NCI-H128 (cell line): Measurements from ENCODE around the gene OCRL.
A peak's percentile ranks its signal among the peaks of the same experiment; 100 is the strongest.

Experiments
- DNase-seq: peaks from one replicate; lab custom pipeline; 2025; ENCODE audit not compliant: unreplicated experiment; lab: John Stamatoyannopoulos, UW

Gene OCRL

DNA sequence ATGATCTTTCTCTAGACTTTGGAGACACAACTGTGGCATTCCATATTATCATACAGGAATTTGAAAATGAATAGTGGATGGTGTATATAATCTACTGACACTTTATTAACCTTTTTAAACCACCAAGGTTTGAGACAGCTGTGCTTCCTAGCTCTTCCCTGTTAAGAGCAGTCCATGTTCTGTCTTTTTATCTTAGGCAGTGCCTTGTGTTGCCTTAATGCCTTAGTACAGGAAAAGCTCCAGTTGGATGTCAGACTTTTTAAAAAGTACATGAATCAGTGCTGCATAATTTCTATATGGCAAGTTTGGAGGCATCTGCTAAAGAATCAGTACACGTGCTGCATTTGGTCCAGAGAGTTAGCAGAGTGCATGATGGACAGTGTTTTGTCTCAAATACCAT lies 45.1 kb downstream of the OCRL start:
- DNase-seq: no peak

DNA sequence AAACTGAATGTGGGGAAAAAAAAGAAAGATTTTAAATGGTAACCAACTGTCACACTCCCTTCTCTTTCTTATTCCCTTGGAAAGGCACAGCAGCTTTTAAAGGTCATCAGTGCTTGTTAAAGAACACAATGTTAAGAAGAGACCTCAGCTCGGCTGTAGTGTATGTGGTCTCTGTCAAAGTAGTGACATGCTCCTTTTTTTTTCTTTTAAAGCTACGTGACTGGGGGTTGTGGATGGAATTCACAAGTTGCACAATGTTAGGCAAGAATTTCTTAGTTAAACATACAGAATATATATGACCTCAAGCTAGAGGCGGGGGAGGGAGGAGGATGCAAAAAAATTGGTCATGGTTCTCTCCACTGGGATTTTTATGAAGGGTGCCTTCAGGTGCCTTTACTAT lies 45.6 kb downstream of the OCRL start:
- DNase-seq: no peak

DNA sequence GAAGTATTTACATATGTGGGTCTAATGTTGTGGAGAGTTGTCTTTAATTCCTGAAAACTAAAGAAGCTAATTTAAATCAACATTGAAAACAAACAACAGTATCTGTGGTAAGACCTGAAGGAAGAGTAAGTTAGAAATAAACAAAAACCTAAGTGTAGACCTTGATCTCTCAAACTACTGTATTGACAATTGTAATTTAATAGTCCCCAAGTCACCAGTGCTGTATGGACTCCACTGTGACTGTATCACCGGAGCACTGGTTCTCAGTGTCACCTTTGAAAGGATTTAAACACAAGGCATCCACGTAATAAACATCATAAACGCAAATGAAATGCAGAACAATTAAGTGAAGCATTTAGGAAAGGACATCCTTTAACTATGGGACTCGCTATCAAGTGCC lies 46.4 kb downstream of the OCRL start:
- DNase-seq: no peak

DNA sequence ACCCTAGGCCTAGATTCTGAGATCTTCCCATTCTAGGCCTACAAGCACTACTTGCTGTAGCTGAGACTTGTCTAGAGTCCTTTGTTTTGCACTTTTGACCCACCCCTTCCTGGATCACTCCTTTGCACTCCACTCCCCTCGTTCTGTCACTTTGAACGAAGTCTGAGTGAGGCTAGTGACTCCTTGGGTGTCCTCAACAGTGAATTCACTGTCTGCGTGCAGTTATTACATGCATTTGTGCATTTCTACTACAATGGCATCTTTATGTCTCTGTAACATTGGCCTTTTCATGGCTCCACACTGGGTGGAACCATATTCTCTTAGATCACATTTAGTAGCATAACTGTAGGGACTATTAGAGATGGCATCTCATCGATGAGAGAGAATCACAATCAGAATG lies 50.5 kb downstream of the OCRL start:
- no peak for DNase-seq

DNA sequence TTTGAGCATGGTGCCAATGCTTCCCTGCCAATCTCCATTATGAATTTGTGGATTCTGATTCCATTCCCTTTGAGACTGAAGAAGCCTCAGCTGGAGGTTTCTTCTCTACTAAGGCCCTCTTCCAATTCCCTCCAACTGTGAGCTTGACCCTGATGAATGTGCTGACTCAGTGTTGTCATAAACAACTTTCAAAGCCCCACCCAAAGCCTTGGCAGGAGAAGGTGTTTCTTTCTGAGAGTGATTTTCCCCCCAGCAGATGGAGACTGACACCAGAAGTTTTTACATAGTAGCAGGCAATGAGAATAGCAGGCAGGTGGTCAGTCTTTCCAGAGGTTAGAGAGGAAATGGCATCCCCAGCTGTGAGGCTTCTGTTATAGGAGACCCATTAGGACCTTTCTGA lies 53.1 kb downstream of the OCRL start:
- DNase-seq: no peak

DNA sequence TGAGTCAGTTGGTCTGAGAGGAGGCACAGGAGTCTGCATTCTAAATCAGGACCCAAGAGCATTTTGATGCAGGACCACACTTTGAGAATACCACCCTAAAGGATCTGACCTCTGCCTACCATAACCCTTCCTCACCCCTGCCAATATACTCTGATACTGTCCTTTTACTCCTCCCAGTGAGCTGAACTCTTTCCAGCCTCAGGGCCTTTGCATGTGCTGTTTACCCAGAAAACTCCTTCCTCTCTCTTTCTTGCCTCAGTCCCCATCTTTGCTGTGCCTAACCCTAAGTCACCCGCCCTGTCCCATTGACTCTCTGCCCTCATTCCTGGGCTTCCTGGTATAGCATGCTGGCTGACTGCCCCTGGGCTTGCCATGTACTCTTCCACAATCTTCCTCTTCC lies 54.7 kb downstream of the OCRL start:
- no peak for DNase-seq

DNA sequence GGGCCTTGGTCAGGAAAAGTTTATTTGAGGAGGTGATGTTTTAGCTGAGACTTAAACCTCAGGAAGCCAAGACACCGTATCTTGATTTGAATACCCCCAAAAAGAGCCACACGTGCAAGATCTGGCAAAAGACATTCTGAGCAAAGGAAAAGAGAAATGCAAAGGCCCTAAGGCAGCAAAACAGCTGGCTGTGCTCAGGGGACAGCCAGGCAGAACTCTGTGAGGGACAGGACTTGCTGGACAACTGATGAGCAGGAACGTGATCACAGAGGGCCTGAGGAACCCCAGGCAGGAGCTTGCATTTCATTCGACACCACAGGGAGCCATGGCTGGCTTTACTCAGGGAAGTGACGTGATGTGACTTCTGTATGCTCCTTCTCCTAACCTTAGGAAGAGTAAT lies 56.0 kb downstream of the OCRL start:
- DNase-seq: no peak

DNA sequence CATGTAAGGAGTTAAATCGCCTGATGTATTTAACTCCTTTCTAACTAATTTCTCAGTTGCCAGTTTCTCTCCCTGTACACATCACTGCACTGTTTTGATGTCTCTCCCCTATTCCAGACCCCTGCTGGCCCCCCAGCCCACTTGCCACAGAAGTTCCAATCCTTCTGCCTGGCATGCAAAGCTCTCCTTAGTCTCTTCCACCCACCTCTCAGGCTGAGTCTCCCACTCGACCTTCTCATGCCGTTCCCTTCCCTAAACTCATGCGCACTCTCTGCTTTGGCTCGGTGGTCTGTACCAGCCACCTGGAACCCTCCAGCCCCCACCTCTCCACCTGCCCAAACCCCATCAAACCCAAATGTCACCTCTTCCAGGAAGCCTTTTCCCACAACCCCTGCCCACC lies 57.8 kb downstream of the OCRL start:
- no peak for DNase-seq

DNA sequence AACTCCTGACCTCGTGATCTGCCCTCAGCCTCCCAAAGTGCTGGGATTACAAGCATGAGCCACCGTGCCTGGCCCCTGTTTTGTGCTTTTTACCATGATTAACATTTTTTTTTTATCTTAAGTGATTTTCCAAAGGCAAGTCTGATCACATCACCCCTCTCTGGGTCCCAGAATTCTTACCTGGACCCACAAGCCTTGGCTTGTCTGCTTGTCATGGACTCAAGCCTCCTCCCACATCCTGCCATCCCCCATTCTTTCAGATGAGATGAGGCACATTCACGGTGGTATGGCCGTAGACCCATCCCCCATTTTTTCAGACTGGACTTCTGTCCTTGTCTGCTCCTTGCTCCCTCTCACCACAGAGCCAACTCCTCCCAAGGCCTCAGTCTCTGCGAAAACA lies 59.4 kb downstream of the OCRL start:
- no peak for DNase-seq

DNA sequence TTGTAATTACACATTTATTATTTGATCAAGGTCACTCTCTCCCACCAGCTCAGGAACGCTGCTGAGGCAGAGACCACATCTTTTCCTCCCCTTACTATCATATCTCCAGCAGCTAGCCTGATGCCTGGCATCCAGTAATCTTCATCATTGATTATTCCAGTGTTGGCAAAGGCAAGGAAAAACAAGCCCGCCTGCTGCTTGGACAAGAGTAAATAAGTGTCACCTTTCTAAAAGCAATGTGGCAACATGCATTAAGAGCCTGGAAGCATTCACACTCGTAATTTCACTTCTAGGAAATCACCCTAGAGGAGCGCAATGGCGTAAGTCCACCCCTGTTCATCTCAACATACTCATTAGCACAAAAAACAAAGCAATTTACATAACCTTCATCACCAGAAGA lies 59.9 kb downstream of the OCRL start:
- no peak for DNase-seq

DNA sequence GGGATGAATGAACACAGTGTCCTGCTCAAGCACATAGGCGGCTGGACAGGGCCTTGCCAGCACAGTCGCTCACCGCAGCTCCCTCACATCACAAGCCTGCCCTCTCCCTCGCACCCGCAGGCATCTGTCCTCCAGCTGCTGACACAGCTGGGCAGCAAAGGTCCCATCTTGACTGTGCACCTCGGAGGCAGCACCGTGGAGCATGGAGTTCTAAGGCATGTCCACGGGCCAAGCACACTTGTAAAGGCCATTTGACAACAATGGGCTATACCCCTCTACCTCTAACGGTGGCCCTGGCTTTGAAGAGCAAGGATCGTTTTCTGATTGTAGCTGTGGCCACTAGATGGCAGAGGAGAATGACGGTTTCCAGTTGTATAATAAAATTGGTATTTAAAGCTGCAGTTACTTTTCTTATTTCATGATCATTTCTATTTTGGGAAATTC lies 60.9 kb downstream of the OCRL start:
- DNase-seq: no peak

DNA sequence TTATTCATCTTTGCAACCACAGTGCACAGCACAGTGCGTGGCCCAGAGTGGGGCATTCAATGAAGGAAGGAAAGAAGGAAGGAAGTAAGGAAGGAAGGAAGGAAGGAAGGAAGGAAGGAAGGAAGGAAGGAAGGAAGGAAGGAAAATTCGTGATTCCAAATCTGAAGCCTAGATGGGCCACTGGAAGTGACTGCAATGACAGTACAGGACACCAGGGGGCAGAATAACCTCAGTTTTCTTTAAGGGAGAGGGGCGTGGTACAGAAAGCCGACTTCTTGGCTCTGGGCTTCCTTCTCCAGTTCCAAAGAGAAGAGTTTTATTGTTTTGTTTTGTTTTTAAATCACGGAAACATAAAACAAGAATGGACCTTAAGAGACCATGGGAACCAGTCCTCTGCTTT lies 66.9 kb downstream of the OCRL start:
- peak; percentile 22 for DNase-seq

DNA sequence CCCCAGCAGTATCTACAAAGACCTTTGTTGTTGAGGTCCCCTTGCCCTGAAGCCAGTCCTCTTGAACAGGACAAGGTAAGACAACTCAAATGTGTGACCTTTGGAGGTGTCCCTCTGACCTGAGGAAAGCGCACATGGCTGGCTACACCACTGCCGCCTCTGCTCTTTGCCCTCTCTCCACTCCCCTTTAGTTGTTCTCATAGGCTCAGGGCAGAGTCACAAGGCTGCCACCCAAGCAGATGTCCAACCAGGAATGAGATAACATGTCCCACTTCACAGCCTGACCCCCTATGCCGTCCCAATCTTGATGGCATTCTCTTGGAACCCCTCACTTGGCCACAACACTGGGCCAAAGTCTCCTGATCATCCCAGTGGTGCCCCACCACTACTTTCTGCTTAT lies 68.4 kb downstream of the OCRL start:
- DNase-seq: no peak

DNA sequence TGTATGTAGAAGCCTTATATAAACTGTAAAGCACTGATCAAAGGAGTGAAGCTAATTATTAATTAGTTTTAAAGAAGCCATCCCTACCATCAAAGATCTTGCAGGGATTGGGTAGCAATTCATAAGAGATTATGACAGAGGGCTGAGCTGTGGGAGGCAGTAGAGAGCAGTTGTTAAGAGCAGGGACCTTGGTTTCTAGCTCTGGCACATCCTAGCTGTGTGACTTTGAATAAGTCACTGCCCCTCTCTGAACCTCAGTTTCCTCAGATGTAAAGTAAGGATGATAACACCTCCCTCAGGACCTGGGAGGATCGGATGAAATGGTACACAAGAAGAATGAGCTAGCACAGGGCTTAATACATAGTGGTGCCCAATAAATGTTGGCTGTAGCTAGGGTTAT lies 69.3 kb downstream of the OCRL start:
- DNase-seq: no peak

DNA sequence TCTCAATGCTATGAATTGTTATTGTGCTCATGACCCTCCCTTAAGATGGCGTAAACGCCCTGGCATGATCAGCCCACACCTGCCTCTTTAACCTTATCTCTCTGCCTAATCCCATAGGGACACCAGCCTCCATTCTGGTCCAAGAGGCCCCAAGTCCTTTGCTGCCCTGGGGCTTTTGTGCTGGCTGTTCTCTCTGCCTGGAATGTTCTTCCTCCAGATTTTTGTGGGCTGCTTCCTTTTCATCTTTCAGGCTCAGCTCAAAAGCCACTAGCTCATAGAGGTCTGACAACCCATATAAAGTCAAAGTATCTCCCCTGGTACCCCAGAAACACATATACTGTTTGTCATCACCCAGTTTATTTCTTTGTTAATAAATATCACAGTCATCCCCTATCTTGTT lies 72.3 kb downstream of the OCRL start:
- DNase-seq: no peak

DNA sequence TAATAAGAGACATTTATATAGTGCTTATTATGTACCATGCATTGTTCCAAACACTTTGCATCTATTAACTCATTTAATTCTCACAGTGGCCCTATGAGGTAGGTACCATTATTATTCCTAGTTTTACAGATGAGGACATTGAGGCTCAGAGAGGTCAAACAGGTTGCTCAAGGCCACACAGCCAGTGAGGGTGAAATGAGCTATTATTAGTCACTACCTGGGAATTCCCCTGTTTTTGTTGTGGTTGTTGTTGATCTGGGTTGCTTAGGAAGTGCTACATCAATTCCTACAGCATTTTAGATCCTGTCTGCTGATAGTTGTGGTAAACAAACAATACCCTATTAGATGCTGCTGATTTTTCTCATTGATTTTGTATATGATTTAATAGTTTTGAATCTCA lies 73.5 kb downstream of the OCRL start:
- DNase-seq: no peak

DNA sequence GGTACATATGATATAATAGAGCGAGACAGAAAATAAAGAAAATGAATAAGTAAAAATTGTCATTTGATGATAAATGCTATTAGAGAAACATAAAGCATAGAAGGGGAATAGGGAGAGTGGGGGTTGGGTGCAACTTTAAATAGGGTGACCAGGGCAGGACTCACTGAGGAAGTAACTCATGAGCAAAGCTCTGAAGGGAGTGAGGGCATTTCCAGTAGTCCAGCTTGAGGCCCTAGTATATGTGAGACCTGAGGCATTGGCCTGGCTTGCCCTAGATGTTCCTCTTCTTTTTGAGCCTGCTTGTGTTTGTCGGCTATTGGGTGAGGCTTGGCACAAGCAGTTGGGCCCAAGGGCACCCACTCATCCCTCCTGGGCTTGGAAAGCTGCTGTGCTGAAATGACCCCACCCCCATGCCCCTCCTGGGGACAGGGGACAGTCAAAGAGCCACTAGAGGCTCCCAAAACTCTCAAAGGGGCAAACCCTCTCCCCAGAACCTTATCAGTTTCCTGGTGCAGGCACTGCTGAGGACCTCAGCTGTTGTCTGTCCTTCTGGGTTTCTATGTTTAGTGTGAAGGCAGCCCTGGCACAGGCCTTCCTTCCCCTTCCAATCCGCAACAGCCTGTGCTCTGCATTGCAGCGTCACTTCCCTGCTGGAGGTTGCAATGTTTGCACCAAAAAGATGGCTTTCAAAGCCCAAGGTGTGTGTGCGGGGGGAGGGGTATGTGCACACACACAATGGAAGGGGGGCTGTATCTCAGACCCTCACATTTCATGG lies 74.6 kb downstream of the OCRL start:
- DNase-seq: no peak

DNA sequence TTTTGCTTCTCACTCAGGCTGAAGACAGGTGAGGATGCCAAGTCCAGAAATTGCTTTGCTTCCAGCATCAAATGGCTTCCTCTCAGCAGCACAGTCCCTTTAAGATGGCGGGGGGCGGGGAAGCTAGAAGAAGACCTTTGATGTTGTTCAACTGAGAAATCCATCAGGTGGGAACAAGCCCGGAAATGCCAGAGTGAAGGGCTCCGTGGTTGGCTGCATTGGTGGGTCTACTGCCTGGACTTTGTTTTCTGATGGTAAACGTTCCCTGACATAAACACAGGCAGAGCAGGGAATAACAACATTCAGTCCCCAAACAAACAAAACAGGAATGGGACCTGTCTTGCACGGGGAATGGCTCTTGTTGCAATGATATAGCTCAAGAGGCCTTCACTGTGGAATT lies 77.4 kb downstream of the OCRL start:
- DNase-seq: no peak

DNA sequence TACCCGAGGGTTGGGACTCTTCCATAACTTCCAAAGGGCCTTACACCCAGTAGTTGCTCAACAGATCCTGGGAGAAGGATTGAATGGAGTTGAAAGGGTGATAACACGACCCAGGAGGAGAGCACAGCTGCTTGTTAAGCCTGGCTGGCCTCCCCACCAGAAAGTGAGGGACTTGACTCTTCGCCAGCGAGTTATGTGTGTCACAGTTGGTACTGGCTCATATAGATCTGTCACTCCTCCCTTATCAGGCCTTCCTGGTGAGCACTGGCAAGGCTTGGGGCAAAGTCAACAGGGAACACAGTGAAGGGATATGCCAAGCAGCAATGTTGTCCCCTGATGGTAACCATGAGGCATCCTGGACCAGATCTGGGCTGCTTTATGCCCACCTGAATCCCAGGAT lies 78.9 kb downstream of the OCRL start:
- no peak for DNase-seq

DNA sequence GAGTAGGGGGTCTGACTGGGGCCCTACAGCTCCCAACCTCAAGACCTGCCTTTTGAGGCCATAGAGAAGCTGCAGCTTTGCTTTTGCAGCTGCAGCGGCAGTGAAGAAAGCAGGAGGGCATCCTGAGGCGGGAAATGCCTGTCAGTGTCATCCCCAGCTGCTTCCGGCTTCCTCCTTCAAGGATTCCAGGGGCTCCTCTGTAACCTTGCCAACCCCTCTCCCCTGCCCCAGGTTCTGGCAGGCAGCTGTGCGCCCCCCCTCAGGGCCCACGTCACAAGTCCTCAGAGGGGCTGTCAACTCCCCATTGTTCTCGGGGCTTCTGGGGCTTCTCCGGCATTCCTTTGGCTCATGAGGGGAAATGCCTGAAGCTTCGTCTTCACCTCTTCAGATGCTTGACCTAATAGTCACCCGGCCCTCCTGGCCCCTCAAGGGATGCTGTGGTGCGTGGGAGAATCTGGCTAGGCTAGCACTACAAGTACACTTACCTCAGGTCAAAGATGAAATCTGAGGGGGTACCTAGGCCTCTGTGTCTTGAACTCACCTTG lies 82.8 kb downstream of the OCRL start:
- no peak for DNase-seq

DNA sequence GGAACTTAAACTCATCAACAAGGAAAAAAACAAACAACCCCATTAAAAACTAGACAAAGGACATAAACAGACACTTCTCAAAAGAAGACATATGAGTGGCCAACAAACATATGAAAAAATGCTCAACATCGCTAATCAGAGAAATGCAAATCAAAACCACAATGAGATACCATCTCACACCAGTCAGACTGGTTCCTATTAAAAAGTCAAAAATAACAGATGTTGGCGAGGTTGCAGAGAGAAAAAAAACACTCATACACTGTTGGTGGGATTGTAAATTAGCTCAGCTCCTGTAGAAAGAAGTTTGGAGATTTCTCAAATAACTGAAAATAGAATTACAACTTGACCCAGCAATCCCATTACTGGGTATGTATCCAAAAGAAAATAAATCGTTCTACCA lies 86.0 kb downstream of the OCRL start:
- DNase-seq: no peak

DNA sequence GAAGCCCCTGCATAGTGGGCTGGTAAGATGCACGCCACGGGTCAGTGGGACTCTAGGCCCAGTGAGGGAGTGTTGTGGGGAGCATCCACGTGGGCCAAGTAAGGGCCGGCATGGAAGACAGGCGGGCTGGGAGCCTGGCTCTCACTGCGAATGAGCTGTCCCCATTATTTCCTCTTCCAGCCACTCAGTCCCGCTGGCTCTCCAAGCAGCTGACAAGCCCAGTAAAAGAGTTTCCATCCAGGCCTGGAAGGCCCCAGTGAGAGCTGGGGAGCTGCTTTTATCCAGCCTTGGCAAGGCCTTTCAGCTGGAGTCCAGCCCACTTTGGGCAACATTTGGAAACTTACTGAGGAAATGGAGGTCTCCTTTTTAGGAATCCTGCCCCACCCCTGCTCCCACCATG lies 89.8 kb downstream of the OCRL start:
- no peak for DNase-seq

DNA sequence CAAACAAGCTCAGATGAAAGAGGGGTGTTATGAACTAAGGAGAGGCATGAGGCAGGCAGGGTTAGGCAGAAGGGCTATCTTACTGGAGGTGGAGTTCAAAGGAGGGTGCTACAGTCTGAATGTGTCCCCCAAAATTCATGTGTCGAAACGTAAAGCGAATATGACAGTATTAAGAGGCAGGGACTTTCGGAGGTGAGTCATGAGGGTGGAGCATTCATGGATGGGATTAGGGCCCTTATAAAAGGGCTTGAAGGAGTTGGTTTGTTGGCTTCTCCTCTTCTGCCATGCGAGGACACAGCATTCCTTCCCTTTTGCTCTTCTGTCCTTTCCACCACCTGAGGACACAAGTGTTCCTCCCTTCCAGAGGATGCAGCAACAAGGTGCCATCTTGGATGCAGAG lies 91.8 kb downstream of the OCRL start:
- DNase-seq: no peak
